Effector memory CD8-positive, alpha-beta T cell (primary cell): ENCODE results near the gene INPP4B.

Experiments
- ATAC-seq: fragments of 150-1000 bp; cut with Tn5 transposase; replicated peaks from 2 replicates; pipeline ENCODE4 v1.10.0; 2021; ENCODE audit warnings: mild to moderate bottlenecking, moderate library complexity
- DNase-seq, 3 experiments: peaks; one replicate each; pipeline ENCODE4 v3.0.0; 2021
- H3K27ac Mint-ChIP-seq, 2 donors: one replicate each; pipeline ENCODE4 v1.8.0; 2022; ENCODE audit warnings: mild to moderate bottlenecking in 2 of 2, mixed read lengths in 2 of 2, moderate library complexity in 2 of 2
- H3K27me3 Mint-ChIP-seq, 2 donors: one replicate each; pipeline ENCODE4 v1.8.0; 2022; ENCODE audit warnings: mixed read lengths in 2 of 2
- H3K36me3 Mint-ChIP-seq: one replicate; pipeline ENCODE4 v1.8.0; 2022; ENCODE audit warnings: mild to moderate bottlenecking, moderate library complexity, mixed read lengths; ENCODE audit not compliant: insufficient read depth
- H3K4me1 Mint-ChIP-seq, 2 donors: one replicate each; pipeline ENCODE4 v1.8.0; 2022; ENCODE audit warnings: low read depth in 2 of 2, mixed read lengths in 2 of 2
- H3K4me3 Mint-ChIP-seq, 2 donors: one replicate each; pipeline ENCODE4 v1.8.0; 2022; ENCODE audit warnings: mild to moderate bottlenecking in 2 of 2, mixed read lengths in 2 of 2, moderate library complexity in 2 of 2
- H3K9me3 Mint-ChIP-seq, 2 donors: one replicate each; pipeline ENCODE4 v1.8.0; 2022; ENCODE audit warnings: mixed read lengths in 2 of 2

INPP4B gene

GRCh38 chr4:142293536-142293935, 552.6 kb downstream of the INPP4B start:
- peaks cover 3 to 8% of the 10 kb centered on the region in 2 donors for H3K9me3 Mint-ChIP-seq
- H3K27me3 Mint-ChIP-seq, result no peaks in the 10 kb centered on the region
- DNase-seq (no peak), ATAC-seq (no peak)
- H3K27ac Mint-ChIP-seq, result no peak overlapping the region
- H3K4me3 Mint-ChIP-seq, result no peak overlapping the region
- H3K36me3 Mint-ChIP-seq, result peaks cover 9% of the 10 kb centered on the region
- H3K4me1 Mint-ChIP-seq, result peaks cover 14 to 45% of the 10 kb centered on the region in 2 donors

DNA sequence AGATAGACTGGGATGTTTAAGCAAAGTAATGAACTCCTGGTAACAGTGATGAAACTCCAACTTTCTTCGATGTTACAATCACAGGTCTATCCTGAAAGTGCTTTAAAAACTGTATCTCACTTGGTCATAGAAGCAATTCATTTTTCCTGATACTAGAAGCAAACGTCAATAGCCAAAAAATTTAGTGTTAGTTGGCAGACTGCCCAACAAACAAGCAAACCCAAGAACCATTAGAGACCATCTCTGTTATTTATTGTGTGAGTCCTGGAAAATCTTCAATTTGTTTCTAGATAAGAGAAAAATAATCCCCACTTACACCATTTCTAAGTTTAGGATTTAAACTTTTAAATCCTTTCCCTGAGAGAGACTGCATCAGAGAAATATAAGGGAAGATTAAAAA, 553.9 kb downstream of the INPP4B start:
- Mint-ChIP-seq H3K36me3 (peaks cover 9% of the 10 kb centered on the region), H3K4me3 (no peak overlapping the region), H3K4me1 (peaks cover 12 to 40% of the 10 kb centered on the region in 2 donors), H3K27ac (peak overlapping the region in 1 of 2 donors; percentile 3), H3K27me3 (no peaks in the 10 kb centered on the region), H3K9me3 (peaks cover 3 to 8% of the 10 kb centered on the region in 2 donors)
- ATAC-seq (no peak), DNase-seq (no peak)

- no peak for ATAC-seq
- peaks cover 9% of the 10 kb centered on the region for H3K36me3 Mint-ChIP-seq
- peaks cover 3 to 8% of the 10 kb centered on the region in 2 donors for H3K9me3 Mint-ChIP-seq
- no peak overlapping the region for H3K4me3 Mint-ChIP-seq
- peak overlapping the region in 1 of 2 donors; percentile 3 for H3K27ac Mint-ChIP-seq
- peaks cover 12 to 40% of the 10 kb centered on the region in 2 donors for H3K4me1 Mint-ChIP-seq
- H3K27me3 Mint-ChIP-seq, result no peaks in the 10 kb centered on the region
- no peak for DNase-seq
These were observed 554.6 kb downstream of the INPP4B start for GRCh38 chr4:142291299-142292050.

DNA sequence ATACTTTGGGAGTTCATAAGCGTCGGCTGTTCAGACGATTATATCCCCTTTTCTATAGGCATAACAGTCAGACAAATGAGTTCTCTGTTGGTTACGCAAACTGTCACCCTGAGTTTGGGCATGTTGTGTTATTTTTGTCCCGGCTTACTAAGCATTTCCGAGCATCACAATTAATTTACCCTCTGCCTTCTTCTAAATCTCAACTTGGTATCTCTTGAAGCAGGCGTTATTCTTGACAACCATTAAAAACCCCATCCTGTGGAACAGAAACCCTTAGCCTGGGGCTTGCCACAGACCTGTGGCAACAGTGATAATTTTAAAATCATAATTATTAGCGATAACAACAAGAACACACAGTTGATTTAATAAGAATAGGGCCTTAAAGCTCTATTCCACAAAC, 558.7 kb downstream of the INPP4B start:
- H3K27ac Mint-ChIP-seq, result no peak overlapping the region
- DNase-seq, result no peak
- H3K9me3 Mint-ChIP-seq, result peaks cover 3 to 8% of the 10 kb centered on the region in 2 donors
- H3K4me1 Mint-ChIP-seq, result peaks cover 0 to 17% of the 10 kb centered on the region in 2 donors
- no peaks in the 10 kb centered on the region for H3K36me3 Mint-ChIP-seq
- no peak for ATAC-seq
- H3K27me3 Mint-ChIP-seq, result no peaks in the 10 kb centered on the region
- no peak overlapping the region for H3K4me3 Mint-ChIP-seq

DNA sequence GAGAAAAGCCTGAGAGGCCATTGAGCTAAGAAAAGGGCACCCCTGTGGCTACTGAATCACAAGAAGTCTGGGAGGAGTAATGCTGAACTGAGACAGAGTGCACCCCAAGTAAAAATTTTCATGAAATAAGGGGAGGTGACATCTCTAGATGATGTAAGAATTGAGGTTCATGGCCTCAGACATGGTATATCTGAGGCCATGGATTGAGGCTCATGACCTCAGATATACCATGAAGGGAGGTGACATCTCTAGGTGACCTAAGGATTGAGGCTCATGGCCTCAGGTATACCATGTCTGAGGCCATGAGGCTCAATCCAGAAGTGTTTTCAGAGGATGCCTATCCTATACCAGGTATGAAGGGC, 560.9 kb downstream of the INPP4B start:
- Mint-ChIP-seq H3K4me1 (peaks cover 0 to 14% of the 10 kb centered on the region in 2 donors), H3K27me3 (no peaks in the 10 kb centered on the region), H3K36me3 (no peaks in the 10 kb centered on the region), H3K27ac (no peak overlapping the region), H3K4me3 (no peak overlapping the region), H3K9me3 (peaks cover 3 to 7% of the 10 kb centered on the region in 2 donors)
- ATAC-seq (no peak), DNase-seq (no peak)

GRCh38 chr4:142284402-142285221, 561.5 kb downstream of the INPP4B start:
- no peak for ATAC-seq
- Mint-ChIP-seq H3K27me3 (no peaks in the 10 kb centered on the region), H3K36me3 (no peaks in the 10 kb centered on the region), H3K27ac (no peak overlapping the region), H3K9me3 (peaks cover under 1 to 1% of the 10 kb centered on the region in 2 donors), H3K4me3 (no peak overlapping the region), H3K4me1 (peaks cover 0 to 12% of the 10 kb centered on the region in 2 donors)
- no peak for DNase-seq

DNA sequence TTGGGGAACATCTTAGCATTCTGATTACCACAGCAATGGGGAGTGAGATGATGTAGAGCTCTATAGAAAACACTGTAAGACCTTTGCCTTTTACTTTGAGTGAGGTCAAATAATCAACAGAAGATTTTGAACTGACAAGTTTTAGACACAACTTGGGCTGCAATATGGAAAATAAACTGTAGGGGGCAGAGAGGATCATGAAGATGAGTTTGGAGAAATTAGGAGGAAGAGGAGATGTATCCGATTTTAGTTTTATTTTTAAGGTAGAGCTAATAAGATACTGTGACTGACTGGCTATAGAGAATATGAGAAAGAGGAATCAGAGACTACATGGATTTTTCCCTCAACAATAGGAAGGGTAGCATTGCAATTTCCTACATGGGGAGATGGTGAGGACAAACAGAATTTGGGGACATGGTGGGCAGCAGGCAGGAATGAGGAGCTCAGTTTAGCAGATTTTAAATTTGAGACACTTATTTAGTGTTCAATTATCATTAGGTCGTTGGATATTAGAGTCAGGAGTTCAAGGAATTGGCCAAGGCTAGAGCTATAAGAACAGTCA, 563.1 kb downstream of the INPP4B start:
- H3K4me1 Mint-ChIP-seq, result peaks cover 0 to 10% of the 10 kb centered on the region in 2 donors
- no peaks in the 10 kb centered on the region for H3K27me3 Mint-ChIP-seq
- H3K4me3 Mint-ChIP-seq, result no peak overlapping the region
- no peaks in the 10 kb centered on the region for H3K36me3 Mint-ChIP-seq
- H3K9me3 Mint-ChIP-seq, result no peaks in the 10 kb centered on the region
- DNase-seq (peak; percentile 4 to 12 (median 11)), ATAC-seq (no peak)
- H3K27ac Mint-ChIP-seq, result no peak overlapping the region

DNA sequence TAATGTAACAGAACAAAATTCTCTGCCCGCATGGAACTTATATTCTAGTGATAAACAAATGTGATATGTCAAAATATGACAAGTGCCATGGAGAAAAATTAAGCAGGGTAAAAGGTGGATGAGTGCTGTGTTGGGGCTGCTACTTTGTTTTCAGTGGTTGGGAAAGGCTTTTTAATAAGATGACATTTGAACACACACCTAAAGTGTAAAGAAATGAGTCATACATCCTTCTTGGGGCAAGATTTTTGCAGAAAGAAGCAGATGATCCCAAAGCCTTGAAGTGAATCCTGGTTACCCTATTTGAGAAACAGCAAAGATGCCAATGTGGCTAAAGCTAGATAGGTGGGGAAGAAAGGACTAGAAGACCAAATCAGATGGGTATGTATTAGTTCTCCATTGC, 564.1 kb downstream of the INPP4B start:
- H3K36me3 Mint-ChIP-seq, result no peaks in the 10 kb centered on the region
- DNase-seq (no peak), ATAC-seq (no peak)
- H3K4me1 Mint-ChIP-seq, result peaks cover 0 to 8% of the 10 kb centered on the region in 2 donors
- H3K27ac Mint-ChIP-seq, result no peak overlapping the region
- no peaks in the 10 kb centered on the region for H3K9me3 Mint-ChIP-seq
- no peak overlapping the region for H3K4me3 Mint-ChIP-seq
- no peaks in the 10 kb centered on the region for H3K27me3 Mint-ChIP-seq

GRCh38 chr4:142278663-142279062, 567.4 kb downstream of the INPP4B start:
- no peak overlapping the region for H3K4me3 Mint-ChIP-seq
- ATAC-seq (no peak), DNase-seq (no peak)
- no peaks in the 10 kb centered on the region for H3K36me3 Mint-ChIP-seq
- H3K27me3 Mint-ChIP-seq, result no peaks in the 10 kb centered on the region
- no peaks in the 10 kb centered on the region for H3K9me3 Mint-ChIP-seq
- H3K4me1 Mint-ChIP-seq, result peaks cover 7 to 20% of the 10 kb centered on the region in 2 donors
- H3K27ac Mint-ChIP-seq, result no peak overlapping the region

DNA sequence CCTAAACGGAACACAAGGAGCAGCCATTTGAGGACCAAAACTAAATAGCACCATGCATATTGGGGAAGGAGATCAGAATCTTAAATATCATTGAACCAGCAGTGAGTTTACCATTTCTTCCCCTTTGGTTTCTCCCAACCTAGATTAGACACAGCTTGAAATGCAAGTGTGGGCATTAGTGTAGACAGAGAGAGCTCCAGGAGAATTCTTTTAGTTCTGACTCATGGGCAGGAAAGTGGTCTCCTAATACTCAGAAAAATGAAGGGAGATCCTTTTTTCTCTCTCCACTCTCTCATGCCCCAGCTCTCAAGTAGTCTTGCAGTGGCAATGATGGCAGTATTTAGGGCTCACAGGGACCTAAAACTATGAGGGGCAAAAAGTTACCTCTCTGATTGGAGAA, 567.9 kb downstream of the INPP4B start:
- Mint-ChIP-seq H3K36me3 (no peaks in the 10 kb centered on the region), H3K27ac (no peak overlapping the region), H3K4me3 (no peak overlapping the region), H3K9me3 (no peaks in the 10 kb centered on the region), H3K4me1 (peaks cover 7 to 20% of the 10 kb centered on the region in 2 donors), H3K27me3 (no peaks in the 10 kb centered on the region)
- no peak for DNase-seq
- ATAC-seq, result no peak

GRCh38 chr4:142274137-142274536, 572.0 kb downstream of the INPP4B start:
- Mint-ChIP-seq H3K4me1 (peaks cover 7 to 30% of the 10 kb centered on the region in 2 donors), H3K9me3 (no peaks in the 10 kb centered on the region), H3K27ac (no peak overlapping the region), H3K36me3 (peaks cover 4% of the 10 kb centered on the region), H3K27me3 (no peaks in the 10 kb centered on the region), H3K4me3 (no peak overlapping the region)
- ATAC-seq (no peak), DNase-seq (no peak)

GRCh38 chr4:142272452-142272851, 573.6 kb downstream of the INPP4B start:
- DNase-seq, result no peak
- H3K27me3 Mint-ChIP-seq, result no peaks in the 10 kb centered on the region
- H3K4me3 Mint-ChIP-seq, result no peak overlapping the region
- H3K4me1 Mint-ChIP-seq, result peaks cover 9 to 35% of the 10 kb centered on the region in 2 donors
- peaks cover 9% of the 10 kb centered on the region for H3K36me3 Mint-ChIP-seq
- no peak for ATAC-seq
- no peaks in the 10 kb centered on the region for H3K9me3 Mint-ChIP-seq
- H3K27ac Mint-ChIP-seq, result no peak overlapping the region

GRCh38 chr4:142271832-142272231, 574.3 kb downstream of the INPP4B start:
- Mint-ChIP-seq H3K27ac (no peak overlapping the region), H3K9me3 (no peaks in the 10 kb centered on the region), H3K27me3 (no peaks in the 10 kb centered on the region), H3K4me3 (no peak overlapping the region), H3K4me1 (peaks cover 9 to 39% of the 10 kb centered on the region in 2 donors), H3K36me3 (peaks cover 9% of the 10 kb centered on the region)
- no peak for DNase-seq
- no peak for ATAC-seq
